Smooth muscle cell (in vitro differentiated cells): ENCODE measurements around the gene DEXI. TPM values are rescaled to one million over a fixed set of nuclear protein-coding genes. Genes with fewer than 3 reads are reported as not detected.
A peak's percentile ranks its signal among the peaks of the same experiment; 100 is the strongest.

Source experiments
- DNase-seq: peaks from one replicate; lab custom pipeline; 2025; ENCODE audit not compliant: unreplicated experiment; lab: John Stamatoyannopoulos, UW
- H2AFZ ChIP-seq: fragments of 200-600 bp; sonication (generic); 2 replicates; pipeline ENCODE4 v1.6.0; 2016; ENCODE audit warnings: antibody characterized with exemption, low read depth, mild to moderate bottlenecking
- H3F3A ChIP-seq: fragments of 200-600 bp; sonication (generic); 2 replicates; pipeline ENCODE4 v1.6.0; 2017; ENCODE audit warnings: antibody characterized with exemption, low read depth
- H3K27ac ChIP-seq: fragments of 200-600 bp; sonication (generic); 2 replicates; pipeline ENCODE4 v1.5.1; 2016; ENCODE audit warnings: low read depth, mild to moderate bottlenecking
- H3K27me3 ChIP-seq: fragments of 200-600 bp; sonication (generic); 2 replicates; pipeline ENCODE4 v1.6.1; 2016; ENCODE audit warnings: low read depth, mild to moderate bottlenecking
- H3K36me3 ChIP-seq: fragments of 200-600 bp; sonication (generic); 2 replicates; pipeline ENCODE4 v1.5.1; 2016; ENCODE audit warnings: low read depth
- H3K4me1 ChIP-seq: fragments of 200-600 bp; sonication (generic); 2 replicates; pipeline ENCODE4 v1.5.1; 2016; ENCODE audit warnings: low read depth
- H3K4me2 ChIP-seq: fragments of 200-600 bp; sonication (generic); 2 replicates; pipeline ENCODE4 v1.6.0; 2016; ENCODE audit warnings: mild to moderate bottlenecking
- H3K4me3 ChIP-seq: fragments of 200-600 bp; sonication (generic); 2 replicates; pipeline ENCODE4 v1.5.1; 2016; ENCODE audit warnings: mild to moderate bottlenecking
- H3K79me2 ChIP-seq: fragments of 200-600 bp; sonication (generic); 2 replicates; pipeline ENCODE4 v1.6.0; 2016; ENCODE audit warnings: low read depth, mild to moderate bottlenecking
- H3K9ac ChIP-seq: fragments of 200-600 bp; sonication (generic); 2 replicates; pipeline ENCODE4 v1.6.0; 2016; ENCODE audit warnings: low read depth
- H3K9me3 ChIP-seq: fragments of 200-600 bp; sonication (generic); replicated peaks from 2 replicates; pipeline ENCODE4 v1.5.1; 2016; ENCODE audit warnings: low read depth
- H4K20me1 ChIP-seq: fragments of 200-600 bp; sonication (generic); 2 replicates; pipeline ENCODE4 v1.6.0; 2016; ENCODE audit warnings: low read depth
- CTCF ChIP-seq: fragments of 200-600 bp; sonication (generic); IDR thresholded peaks from 2 replicates; pipeline ENCODE4 v1.5.1; 2017; ENCODE audit warnings: borderline replicate concordance, mild to moderate bottlenecking, antibody characterized with exemption; ENCODE audit not compliant: insufficient read depth, poor library complexity, severe bottlenecking
- WGBS: methylation state at CpG from one replicate; pipeline ENCODE4 v1.1.7; 2016; ENCODE audit warnings: low lambda C conversion rate; 5-methylcytosine and 5-hydroxymethylcytosine counted together
- polyA plus RNA-seq: library from polyadenylated mRNA; unstranded; fragments of >200 nt; fragmentation: Nextera tagmentation; extraction: Ambion mirVana; gene quantifications from 2 replicates; pipeline ENCODE4 v1.2.1, GENCODE V29; 2016
- total RNA-seq: library from RNA; depleted of rRNA; stranded (reverse); fragments of >200 nt; gene quantifications from 2 replicates; pipeline ENCODE4 v1.2.3, GENCODE V29; 2014

The DEXI gene
- total and polyA plus RNA-seq, 2 experiments from 2014 or later: 58.5 to 71.8 TPM

GRCh38 chr16:10964039-10964890 lies 22.0 kb upstream of the DEXI start:
- 46% methylated on average over 20 of the region's 20 CpGs for WGBS
- peak; percentile 48 for DNase-seq
- Histone ChIP-seq H3K9me3 (no peaks in the 10 kb centered on the region), H3F3A (peaks cover 5% of the 10 kb centered on the region), H3K4me2 (peak overlapping the region; percentile 10), H3K27ac (no peak overlapping the region), H3K79me2 (no peaks in the 10 kb centered on the region), H4K20me1 (peaks cover 35% of the 10 kb centered on the region), H3K27me3 (no peaks in the 10 kb centered on the region), H3K36me3 (no peaks in the 10 kb centered on the region), H3K4me1 (peaks cover 6% of the 10 kb centered on the region), H3K4me3 (no peak overlapping the region), H2AFZ (no peak overlapping the region), H3K9ac (no peak overlapping the region)
- TF ChIP-seq CTCF: peak; percentile 91

GRCh38 chr16:10961231-10961630 lies 19.0 kb upstream of the DEXI start:
- peaks cover 22% of the 10 kb centered on the region for H4K20me1 ChIP-seq
- H3F3A ChIP-seq: peaks cover 5% of the 10 kb centered on the region
- peak overlapping the region; percentile 76 for H3K9ac ChIP-seq
- H2AFZ ChIP-seq: no peak overlapping the region
- no peaks in the 10 kb centered on the region for H3K9me3 ChIP-seq
- no peaks in the 10 kb centered on the region for H3K79me2 ChIP-seq
- peaks cover 6% of the 10 kb centered on the region for H3K4me1 ChIP-seq
- TF ChIP-seq CTCF: no peak
- H3K4me3 ChIP-seq: no peak overlapping the region
- WGBS: 8% methylated on average over 7 of the region's 7 CpGs
- peak overlapping the region; percentile 65 for H3K4me2 ChIP-seq
- H3K36me3 ChIP-seq: no peaks in the 10 kb centered on the region
- no peaks in the 10 kb centered on the region for H3K27me3 ChIP-seq
- DNase-seq: peak; percentile 8
- H3K27ac ChIP-seq: peak overlapping the region; percentile 97

GRCh38 chr16:10959161-10959560 lies 16.9 kb upstream of the DEXI start:
- peaks cover 11% of the 10 kb centered on the region for H3K79me2 ChIP-seq
- H3K36me3 ChIP-seq: no peaks in the 10 kb centered on the region
- H3F3A ChIP-seq: peaks cover 5% of the 10 kb centered on the region
- WGBS: 85% methylated on average over 5 of the region's 5 CpGs
- no peak overlapping the region for H2AFZ ChIP-seq
- no peak for DNase-seq
- H3K4me2 ChIP-seq: no peak overlapping the region
- no peak overlapping the region for H3K9ac ChIP-seq
- no peak for TF ChIP-seq CTCF
- H3K9me3 ChIP-seq: no peaks in the 10 kb centered on the region
- H3K27me3 ChIP-seq: no peaks in the 10 kb centered on the region
- peaks cover 6% of the 10 kb centered on the region for H3K4me1 ChIP-seq
- no peak overlapping the region for H3K4me3 ChIP-seq
- peaks cover 22% of the 10 kb centered on the region for H4K20me1 ChIP-seq
- no peak overlapping the region for H3K27ac ChIP-seq
